GM21528 (cell line): Measurements from ENCODE around the gene BMPR1B.
"Not testable (repeated sequence)": the region's sequence is repeated elsewhere in the genome, so short reads cannot be mapped to it uniquely, and the experiment has no call there.

Source experiments
- ATAC-seq: cut with Tn5 transposase; IDR thresholded peaks from one replicate; pipeline ENCODE4 v1.9.1; 2021; ENCODE audit warnings: mild to moderate bottlenecking, moderate library complexity; ENCODE audit not compliant: unreplicated experiment, low FRiP score

Gene BMPR1B

DNA sequence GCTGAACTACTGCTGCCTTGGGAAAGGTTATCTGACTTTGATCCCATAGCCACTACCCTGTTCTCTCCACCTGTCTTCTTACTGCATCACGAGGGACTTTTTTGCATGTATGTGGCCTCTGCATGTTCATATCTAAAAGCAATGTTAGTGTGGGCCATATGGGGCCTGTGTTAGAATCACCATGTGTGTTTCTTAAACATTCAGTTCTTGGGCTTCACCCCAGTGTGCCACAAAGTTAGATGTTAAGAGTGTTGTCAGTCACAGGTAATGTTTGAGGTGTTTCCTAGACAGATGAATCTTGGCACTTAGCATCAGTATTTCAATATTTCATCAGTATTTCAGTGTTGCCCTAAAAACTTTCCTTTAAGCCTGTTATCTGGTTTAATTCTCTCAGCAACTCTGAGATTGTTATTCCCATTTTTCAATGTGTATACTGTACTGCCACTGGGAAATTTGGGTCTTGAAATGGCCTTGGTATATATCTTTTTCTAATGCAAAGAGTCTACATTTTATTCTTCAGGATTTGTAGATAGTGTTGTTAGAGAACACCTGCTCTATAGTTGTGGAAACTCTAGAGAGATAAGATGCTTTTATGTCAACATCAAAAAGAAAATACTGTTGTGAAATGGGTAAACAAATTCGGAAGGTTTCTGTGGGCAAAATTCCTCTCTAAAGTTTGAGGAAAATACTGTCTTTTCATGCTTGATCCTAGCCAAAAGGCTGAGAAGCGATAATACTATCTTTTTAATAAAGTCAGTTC lies 259.7 kb downstream of the BMPR1B start:
- ATAC-seq, result no peak

DNA sequence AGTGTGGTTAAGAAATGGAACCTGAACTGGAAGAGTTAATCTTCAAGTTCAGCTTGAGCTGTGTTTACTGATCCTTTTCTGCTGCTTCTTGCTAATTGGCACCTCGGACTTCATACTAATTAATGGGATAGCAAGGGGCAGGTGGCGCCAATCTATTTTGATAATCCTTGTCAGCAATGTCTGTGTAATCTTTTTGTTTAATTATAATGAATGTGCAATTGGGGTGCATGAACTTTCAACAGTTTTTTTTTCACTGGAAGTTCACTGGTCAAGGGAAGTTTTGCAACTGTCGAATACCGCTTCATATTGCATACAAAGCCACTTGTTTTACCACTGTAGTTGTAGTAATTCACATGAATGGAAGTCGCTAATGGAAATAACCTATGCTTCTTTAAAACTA lies 261.0 kb downstream of the BMPR1B start:
- ATAC-seq, result no peak

DNA sequence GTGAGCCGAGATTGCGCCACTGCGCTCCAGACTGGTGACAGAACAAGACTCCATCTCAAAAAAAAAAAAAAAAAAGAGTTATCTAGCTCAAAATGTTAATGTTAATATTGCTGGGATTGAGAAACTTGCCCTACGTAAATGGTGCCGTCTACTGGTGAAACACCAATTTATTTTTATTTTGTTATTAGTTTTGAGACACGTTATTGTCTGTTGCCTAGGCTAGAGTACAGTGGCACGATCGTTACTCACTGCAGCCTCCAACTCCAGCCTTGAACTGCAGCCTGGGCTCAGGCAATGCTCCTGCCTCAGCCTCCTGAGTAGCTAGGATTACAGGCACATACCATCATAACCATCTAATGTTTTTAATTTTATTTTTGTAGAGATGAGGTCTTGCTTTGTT lies 262.8 kb downstream of the BMPR1B start:
- ATAC-seq, result no peak

DNA sequence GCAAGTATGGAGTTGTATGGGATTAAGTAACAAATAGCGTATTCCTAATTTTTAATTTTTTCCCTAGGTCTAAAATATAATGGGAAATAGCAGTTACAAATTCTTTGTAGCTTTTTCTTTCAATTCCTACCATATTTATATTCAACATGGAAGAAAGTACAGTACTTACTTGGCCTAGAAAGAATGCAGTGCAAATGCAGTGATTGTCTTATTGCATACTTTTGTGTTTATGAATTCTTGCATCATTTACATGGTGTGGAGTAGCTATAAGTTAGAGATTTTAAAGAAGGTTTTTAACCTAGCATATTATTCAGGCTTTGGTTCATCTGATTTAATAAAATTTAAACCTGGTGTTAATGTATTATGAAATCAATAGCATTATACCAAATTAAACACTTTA lies 263.3 kb downstream of the BMPR1B start:
- no peak for ATAC-seq

DNA sequence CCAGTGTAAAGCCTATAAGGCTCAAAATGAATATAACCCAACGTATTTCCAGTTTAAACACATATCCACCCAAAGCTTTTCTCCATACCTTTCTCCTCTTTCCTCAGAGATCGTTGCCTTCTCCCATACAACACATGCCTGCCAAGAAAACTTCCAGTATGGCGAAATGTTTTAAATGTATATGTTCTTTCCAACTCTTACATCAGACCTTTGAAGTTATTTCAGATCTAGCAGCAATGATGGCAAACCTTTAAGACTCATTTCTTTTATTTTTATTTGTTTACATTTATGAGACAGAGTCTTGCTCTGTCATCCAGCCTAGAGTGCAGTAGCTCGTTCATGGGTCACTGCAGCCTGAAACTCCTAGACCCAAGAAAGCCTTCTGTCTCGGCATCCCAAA lies 265.4 kb downstream of the BMPR1B start:
- no peak for ATAC-seq

DNA sequence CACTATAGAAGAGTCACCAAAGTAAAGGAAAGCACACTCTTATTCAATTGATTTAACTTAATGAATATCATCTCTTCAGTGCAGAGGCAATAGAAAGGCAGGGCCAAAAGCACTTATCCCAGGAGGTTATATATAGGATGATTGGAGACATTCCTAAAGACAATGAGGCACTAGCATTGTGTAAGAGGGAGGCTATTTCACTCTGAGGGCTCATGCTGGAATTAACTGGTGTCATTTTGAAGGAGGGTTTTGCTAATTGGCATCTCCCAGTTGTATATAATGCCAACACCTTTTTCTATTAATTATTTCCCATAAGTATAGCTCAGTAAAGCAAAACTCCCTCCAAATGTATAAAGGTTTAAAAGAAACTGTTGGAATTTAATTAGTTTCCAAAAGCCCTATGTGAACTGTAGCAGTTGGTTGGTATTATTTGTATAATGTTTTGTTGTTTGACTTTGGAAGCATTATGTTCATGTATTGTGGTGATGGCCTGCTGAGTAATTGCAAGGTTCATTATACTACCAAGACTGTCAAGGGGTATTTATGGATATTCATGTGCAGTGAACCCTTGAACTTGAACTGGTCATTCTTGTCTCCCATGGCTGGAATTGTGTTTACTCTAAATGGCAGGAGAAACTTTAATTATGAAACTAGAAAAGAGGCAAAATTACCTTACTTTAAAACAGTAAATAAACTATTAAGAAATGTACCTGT lies 270.3 kb downstream of the BMPR1B start:
- no peak for ATAC-seq

DNA sequence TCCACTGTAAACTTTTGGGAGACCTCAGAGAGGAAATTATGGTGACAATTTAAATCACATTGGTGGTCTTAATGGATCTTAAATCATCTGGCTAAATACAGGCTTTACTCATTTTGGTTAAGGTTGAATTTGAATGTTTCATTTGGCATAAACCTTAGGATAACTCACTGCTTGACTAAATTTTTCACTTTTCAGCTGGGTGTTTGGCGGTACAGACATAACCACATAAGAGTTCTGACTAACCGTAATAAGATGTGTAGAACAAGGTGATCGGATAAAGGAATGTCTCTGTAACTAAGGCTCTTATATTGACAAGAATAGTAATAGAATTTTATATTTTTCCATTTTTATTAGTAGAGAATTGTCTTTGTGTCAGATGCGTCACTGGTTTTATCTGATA lies 281.0 kb downstream of the BMPR1B start:
- ATAC-seq, result no peak

DNA sequence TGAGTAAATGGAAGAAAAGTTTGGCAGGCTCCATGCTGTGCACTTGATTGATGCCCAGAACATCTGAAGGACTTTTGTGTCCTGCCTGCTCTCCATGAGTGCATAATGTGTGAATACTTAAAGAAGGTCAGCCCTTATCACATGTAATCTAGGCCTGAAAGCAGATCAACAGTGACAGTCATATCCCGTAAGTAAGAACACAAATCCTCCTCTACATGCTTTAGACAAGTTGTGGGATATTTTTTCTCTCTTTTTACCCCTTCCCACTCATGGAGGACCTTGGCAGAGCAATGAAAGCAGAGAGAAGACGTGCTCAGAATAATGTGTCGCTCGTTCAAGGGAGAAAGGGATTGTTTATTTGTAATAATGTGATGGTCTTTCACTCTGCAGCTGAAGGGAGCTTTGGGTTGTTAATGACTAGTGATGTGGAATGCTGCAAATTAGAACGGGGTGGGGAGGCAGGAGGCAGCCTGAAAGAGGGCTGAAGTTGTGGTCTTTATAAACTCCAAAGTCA lies 286.6 kb downstream of the BMPR1B start:
- no peak for ATAC-seq

DNA sequence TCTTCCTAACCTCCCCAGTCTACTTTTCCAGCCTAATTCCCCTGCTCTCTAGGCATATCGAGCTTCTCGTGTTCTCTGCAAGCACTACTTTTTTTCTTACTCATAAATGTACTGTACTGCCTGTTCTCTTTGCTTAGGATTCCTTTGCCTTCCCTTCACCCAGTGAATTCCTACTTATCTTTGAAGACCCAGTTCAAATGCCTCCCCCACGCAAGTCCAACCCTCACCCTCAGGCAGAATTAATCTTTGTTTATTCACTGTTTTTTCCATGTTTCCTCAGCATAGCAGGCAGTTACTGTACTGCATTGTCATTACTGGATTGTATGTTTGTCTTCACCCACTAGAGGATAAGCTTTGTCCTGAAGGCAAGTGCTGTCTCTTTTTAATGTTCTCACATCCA lies 287.7 kb downstream of the BMPR1B start:
- ATAC-seq, result no peak

DNA sequence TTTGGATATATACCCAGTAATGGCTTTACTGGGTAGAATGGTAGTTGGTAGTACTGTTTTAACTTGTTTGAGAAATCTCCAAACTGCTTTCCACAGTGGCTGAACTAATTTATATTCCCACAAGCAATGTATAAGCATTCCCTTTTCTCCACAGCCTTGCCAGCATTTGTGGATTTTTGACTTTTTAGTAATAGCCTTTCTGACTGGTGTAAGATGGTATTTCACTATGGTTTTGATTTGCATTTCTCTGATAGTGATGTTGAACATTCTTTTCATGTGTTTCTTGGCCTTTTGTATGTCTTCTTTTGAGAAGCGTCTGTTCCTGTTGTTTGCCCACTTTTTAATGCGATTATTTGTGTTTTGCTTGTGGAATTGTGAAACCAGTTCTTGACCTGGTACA lies 290.5 kb downstream of the BMPR1B start:
- no peak for ATAC-seq

DNA sequence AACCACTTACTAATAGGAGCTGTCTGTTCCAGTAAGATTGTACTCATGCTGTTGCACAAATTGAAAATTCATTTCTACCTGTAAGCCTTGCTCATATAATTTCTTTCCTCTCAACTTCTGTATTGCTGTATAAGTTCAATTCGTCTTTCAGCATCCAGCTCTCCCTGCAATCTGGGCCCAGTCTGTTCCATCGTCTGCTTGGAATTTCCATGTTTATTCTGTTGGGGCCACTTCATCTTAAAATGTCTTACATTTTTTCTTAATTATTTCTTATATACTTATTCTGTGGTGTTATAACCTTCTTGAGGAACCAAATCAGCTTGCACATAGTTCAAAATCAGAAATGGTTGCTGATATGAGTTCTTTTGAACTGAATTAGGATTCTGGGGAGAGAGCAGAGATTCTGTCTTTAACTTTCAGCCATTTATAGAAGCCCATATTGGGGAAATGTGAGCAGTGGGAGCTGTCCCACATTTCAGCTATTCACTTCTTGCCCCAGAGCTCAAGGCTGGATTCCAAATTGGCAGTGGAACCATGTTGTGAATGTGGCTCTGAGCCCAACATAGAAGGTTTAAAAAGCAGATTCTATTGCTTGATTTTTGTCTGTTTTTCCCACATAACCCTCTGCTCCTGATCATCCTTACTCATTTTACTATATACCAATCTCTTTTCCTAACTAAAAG lies 291.9 kb downstream of the BMPR1B start:
- ATAC-seq, result no peak

DNA sequence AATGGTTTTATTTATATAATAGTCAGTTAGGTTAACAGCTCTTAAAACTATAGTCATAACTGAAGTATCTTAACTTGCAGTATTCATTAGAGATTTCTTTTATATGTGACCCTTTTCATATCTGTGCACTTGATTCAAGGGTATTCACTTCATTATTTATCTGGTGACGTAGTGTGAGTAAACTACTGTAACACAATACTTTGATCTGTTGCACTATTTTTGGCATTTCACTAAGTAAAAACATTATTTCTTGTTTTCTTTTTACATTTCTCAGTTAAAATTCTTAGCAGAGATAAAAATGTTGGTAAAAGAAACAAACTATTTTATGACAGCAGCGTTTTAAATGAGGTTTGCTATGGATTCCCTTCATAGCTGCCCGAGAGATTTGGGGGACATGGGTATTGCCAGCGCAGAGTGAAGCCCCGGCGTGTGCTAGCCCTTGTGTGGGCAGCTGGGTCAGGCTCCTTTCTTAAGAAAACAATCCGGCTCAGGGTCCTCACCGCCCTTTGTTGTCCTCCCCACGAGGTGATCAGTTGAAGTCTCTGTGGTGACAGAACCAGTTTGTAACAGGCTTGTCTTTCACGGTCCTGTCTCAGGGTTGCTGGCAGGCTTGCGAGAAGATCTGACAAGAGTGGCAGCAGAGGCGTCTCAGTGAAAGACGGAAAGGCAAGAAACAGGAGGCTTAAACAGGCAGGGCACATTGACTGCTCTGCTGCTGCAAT lies 293.4 kb downstream of the BMPR1B start:
- no peak for ATAC-seq

DNA sequence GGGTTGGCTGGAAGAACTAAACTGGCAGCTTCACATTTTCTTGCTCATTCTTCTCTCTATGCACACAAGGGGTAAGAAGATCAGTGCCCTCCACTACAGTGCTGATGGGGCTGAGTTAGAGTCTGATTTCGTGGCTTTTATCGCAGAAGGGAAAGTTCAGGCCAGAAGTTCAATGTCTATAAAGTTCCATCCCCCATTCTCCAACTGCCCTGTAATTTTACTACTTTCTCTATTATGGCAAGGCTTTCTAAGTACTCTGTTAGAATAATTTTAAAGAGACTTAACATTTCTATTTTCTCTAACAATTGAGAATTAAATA lies 293.9 kb downstream of the BMPR1B start:
- no peak for ATAC-seq

DNA sequence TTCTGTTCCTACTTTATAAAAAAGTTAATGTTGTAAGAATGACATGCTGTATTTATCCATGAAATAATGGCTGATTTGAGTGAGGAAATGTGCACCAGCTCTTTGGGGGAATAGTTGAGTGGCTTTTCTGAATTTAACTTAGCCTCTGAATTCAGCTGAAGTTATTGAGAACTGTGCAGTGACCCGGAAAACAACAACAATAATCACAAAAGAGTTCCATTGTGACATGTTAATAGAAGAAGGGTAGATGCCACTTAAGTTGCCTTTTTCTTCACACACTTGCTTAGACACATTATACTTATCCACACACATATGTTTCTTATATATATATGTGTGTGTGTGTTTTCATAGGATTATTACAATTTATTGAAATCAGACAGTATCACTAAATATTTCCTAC lies 301.2 kb downstream of the BMPR1B start:
- ATAC-seq, result no peak

DNA sequence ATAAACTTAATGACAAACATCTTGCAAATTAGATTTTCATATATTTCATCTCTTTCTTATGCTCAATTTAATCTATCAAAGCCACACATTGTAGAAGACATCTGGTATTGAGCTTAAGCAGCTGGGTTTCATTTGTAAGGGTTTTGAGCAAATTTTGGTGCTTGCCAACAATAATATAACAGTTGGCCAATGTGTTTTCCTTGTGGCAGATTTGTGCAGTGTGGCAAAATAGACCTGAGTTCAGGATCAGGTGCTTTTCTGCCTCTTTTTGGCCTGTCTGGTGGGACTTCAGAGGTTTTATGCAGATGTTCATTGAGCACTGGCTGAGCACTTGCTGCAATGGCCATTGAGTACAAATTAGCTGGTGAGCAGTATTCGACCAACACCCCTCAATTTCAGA lies 301.9 kb downstream of the BMPR1B start:
- ATAC-seq, result no peak

DNA sequence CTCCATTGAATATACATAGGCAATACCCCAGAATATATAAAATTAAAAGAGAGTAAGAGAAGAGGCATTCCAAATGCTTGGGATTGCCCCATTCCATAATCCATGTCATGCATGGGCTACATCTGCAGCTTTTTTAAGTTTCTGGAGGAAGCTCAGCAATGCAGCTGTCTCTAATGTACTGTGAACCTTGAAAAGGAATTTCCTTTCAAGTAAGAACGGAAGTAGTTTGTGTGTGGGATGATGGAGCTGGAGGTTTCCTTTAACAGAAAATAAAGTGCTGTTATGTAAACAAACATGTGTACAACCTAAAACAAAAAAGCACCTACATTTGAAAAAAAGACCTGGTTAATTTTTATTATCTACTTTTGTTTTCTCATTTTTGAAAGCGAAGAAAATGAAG lies 303.5 kb downstream of the BMPR1B start:
- ATAC-seq, result no peak

DNA sequence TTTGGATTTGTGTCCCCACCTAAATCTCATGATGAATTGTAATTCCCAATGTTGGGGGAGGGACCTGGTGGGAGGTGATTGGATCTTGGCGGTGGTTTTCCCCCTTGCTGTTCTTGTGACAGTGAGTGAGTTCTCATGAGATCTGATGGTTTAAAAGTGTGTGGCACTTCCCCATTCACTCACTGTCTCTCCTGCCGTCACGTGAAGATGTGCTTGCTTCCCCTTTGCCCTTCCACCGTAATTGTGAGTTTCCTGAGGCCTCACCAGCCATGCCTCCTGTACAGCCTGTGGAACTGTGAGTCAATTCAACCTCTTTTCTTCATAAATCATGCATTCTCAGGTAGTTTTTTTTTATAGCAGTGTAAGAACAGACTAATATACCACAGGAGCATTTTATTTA lies 304.0 kb downstream of the BMPR1B start:
- not testable (repeated sequence) for ATAC-seq

DNA sequence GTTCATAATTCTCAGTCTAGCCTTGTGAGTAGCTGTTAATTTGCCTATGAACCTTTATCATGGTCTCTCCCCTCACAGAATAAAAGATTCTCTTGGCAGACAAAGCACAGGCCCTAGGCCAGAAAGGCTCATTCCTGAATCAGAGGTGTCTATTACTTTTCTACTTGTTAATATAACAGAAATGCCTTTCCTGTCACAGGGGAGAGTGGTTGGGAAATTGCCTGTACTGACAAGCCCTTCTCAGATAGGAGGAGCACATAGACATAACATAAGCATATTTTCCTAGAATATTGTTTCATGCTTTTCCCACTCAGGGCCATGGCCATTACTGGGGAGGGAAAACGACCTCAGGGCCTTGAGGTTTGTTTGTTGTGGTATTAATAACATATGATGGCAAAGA lies 308.3 kb downstream of the BMPR1B start:
- no peak for ATAC-seq

DNA sequence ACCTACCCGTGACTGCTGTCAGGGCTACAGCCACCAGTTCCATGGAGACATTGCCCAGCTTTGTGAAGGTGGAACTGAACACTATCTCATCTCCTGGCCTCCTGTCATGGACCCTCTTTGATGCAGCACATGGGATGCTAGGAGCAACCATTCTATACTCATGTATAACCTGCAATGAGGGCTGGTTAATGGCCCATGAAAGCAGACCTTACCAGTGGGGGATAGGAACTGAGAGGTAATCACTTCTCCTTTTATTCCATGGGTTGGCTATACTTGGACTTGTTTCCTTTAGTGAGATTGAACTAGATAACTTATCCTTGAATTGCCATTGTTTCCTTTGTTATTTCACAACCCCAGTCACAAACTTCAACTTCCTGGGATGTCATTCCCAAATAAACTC lies 310.6 kb downstream of the BMPR1B start:
- no peak for ATAC-seq

DNA sequence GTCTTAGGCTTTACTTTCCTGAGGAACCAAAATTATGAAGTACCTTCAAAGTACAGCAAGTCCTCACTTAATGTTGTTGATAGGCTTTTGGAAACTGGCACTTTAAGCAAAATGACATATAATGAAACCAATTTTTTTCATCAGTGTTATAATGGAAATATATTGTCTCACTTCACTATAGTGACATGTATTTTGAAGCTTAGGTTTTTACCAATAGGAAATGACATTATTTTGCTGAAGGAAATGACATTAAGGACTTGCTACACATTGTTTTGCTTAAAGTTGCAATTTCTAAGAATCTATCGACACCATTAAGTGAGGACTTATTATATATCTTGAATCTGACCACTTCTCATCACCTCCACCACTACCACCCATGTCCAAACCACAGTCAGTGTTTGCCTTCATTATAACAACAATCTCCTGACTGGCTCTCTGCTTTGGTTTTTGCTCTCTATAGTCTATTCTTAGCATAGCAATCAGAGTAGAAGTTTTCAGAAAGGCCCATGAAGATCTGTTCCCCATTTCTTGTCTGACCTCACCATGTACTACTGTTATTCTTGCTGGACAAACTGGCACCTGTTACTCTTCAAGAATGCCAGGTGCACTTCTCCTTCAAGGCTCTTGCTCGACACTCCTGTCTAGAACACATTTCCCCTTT lies 311.2 kb downstream of the BMPR1B start:
- ATAC-seq, result no peak
